HepG2 (cell line): ENCODE measurements around the gene ENSA. TPM values are rescaled to one million over a fixed set of nuclear protein-coding genes. Genes with fewer than 3 reads are reported as not detected.

Experiments
- FOXJ3 ChIP-seq: sonication (generic); formaldehyde crosslinking; IDR thresholded peaks from 2 replicates; pipeline ENCODE4 v1.4.0; 2020; ENCODE audit warnings: missing genetic modification reagents, mild to moderate bottlenecking, borderline replicate concordance
- HHEX ChIP-seq: IDR thresholded peaks from 2 replicates; pipeline ENCODE4 v1.6.1; 2016; ENCODE audit warnings: control low read depth
- NFYC ChIP-seq: IDR thresholded peaks from 2 replicates; pipeline ENCODE4 v1.6.1; 2016; ENCODE audit warnings: missing genetic modification reagents, missing compliant biosample characterization
- SALL2 ChIP-seq: sonication (generic); formaldehyde crosslinking; IDR thresholded peaks from 2 replicates; pipeline ENCODE4 v1.8.1; 2023; ENCODE audit warnings: mild to moderate bottlenecking, missing genetic modification reagents, inconsistent platforms
- ZBTB8A ChIP-seq: sonication (generic); formaldehyde crosslinking; IDR thresholded peaks from 2 replicates; pipeline ENCODE4 v1.4.0; 2020; ENCODE audit warnings: mild to moderate bottlenecking, low read depth, missing genetic modification reagents, borderline replicate concordance
- ZNF33A ChIP-seq: sonication (generic); formaldehyde crosslinking; IDR thresholded peaks from 2 replicates; pipeline ENCODE4 v1.5.1; 2020; ENCODE audit warnings: missing genetic modification reagents, mild to moderate bottlenecking, moderate library complexity, borderline replicate concordance
- ZNF891 ChIP-seq: sonication (generic); formaldehyde crosslinking; IDR thresholded peaks from 2 replicates; pipeline ENCODE4 v1.5.0; 2020; ENCODE audit warnings: mild to moderate bottlenecking, missing genetic modification reagents
- polyA plus RNA-seq, 8 experiments: library from polyadenylated mRNA; depleted of rRNA in 3 of 8; stranded (reverse) in 7 of 8; unstranded in 1 of 8; fragments of >200 nt; fragmentation: Illumina TruSeq in 4 of 8; extraction: Trizol in 4 of 8; gene quantifications; 2 replicates each; pipeline versions ENCODE4 v1.2.1 to v1.2.3, GENCODE V29; 2011 to 2016; ENCODE audit warnings: low read depth in 4 of 8, missing spikeins in 1 of 8, mixed read lengths in 1 of 8; ENCODE audit not compliant: insufficient read depth in 1 of 8
- total RNA-seq, 5 experiments: library from RNA; depleted of rRNA; stranded (reverse); fragments of >200 nt; fragmentation: Illumina TruSeq; extraction: Trizol; gene quantifications; 2 replicates each; pipeline ENCODE4 v1.2.3, GENCODE V29; 2016; ENCODE audit warnings: low read depth in 1 of 5
- TF ChIP-seq, protein P1 (sequence below): sonication (generic); formaldehyde crosslinking; IDR thresholded peaks from one replicate; pipeline ENCODE4 v1.5.1; 2020; ENCODE audit warnings: mild to moderate bottlenecking, missing genetic modification reagents; ENCODE audit errors: not compliant biosample characterization
- TF ChIP-seq, protein P2 (sequence below): sonication (generic); formaldehyde crosslinking; IDR thresholded peaks from 2 replicates; pipeline ENCODE4 v1.4.0; 2020; ENCODE audit warnings: low read depth, missing genetic modification reagents
- TF ChIP-seq, protein P3 (sequence below): IDR thresholded peaks from 2 replicates; pipeline ENCODE4 v1.6.1; 2012; ENCODE audit warnings: low read depth, low read length, improper control_type of control experiment
- TF ChIP-seq, protein P4 (sequence below): sonication (generic); formaldehyde crosslinking; IDR thresholded peaks from 2 replicates; pipeline ENCODE4 v1.5.1; 2020; ENCODE audit warnings: mild to moderate bottlenecking, missing genetic modification reagents, moderate library complexity
- TF ChIP-seq, protein P5 (sequence below): IDR thresholded peaks from 2 replicates; pipeline ENCODE4 v1.6.1; 2016; ENCODE audit warnings: mild to moderate bottlenecking, missing biosample characterization, missing genetic modification reagents

The ENSA gene
- total and polyA plus RNA-seq, 2 of the 13 experiments (the other 11 are each of a cell fraction or from before 2014, with no cell fraction given), result 54.5 to 111 TPM

DNA sequence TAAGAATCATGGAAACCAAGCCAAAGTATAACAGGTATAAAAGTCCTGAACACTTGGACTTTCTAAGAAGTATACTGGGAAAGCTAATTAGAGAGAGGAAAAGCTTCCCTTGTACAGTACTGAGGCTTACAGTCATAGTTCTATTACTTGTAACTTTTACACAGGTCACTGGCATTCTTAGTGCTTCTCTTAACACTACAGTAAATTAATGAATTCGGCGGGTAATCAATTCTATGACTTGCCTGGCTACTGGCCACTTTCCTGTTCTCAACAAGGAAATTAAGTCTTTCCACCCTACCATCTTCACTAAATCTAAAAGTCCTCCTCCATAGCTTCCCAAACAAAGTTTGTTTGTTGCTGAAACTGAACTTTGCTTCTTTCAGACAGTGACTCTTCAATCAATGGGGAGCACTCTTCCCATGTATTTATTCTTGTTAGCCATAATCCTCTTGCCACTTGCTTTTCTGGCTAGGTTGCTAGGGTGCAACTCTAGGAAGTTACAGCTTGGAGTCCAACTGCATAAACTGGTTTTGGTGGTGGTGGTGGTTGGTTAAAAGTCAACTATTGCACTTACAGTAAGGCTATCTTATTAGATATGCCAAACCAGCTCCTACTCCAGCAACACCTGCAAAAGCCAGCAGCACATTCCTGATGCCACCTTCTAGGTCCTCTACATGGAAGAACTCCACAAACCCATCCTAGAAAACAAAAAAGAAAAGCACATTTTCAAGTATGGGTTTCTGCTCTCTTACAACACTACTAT is 52.4 kb downstream of the ENSA start (continued):
- TF ChIP-seq, protein P1, sequence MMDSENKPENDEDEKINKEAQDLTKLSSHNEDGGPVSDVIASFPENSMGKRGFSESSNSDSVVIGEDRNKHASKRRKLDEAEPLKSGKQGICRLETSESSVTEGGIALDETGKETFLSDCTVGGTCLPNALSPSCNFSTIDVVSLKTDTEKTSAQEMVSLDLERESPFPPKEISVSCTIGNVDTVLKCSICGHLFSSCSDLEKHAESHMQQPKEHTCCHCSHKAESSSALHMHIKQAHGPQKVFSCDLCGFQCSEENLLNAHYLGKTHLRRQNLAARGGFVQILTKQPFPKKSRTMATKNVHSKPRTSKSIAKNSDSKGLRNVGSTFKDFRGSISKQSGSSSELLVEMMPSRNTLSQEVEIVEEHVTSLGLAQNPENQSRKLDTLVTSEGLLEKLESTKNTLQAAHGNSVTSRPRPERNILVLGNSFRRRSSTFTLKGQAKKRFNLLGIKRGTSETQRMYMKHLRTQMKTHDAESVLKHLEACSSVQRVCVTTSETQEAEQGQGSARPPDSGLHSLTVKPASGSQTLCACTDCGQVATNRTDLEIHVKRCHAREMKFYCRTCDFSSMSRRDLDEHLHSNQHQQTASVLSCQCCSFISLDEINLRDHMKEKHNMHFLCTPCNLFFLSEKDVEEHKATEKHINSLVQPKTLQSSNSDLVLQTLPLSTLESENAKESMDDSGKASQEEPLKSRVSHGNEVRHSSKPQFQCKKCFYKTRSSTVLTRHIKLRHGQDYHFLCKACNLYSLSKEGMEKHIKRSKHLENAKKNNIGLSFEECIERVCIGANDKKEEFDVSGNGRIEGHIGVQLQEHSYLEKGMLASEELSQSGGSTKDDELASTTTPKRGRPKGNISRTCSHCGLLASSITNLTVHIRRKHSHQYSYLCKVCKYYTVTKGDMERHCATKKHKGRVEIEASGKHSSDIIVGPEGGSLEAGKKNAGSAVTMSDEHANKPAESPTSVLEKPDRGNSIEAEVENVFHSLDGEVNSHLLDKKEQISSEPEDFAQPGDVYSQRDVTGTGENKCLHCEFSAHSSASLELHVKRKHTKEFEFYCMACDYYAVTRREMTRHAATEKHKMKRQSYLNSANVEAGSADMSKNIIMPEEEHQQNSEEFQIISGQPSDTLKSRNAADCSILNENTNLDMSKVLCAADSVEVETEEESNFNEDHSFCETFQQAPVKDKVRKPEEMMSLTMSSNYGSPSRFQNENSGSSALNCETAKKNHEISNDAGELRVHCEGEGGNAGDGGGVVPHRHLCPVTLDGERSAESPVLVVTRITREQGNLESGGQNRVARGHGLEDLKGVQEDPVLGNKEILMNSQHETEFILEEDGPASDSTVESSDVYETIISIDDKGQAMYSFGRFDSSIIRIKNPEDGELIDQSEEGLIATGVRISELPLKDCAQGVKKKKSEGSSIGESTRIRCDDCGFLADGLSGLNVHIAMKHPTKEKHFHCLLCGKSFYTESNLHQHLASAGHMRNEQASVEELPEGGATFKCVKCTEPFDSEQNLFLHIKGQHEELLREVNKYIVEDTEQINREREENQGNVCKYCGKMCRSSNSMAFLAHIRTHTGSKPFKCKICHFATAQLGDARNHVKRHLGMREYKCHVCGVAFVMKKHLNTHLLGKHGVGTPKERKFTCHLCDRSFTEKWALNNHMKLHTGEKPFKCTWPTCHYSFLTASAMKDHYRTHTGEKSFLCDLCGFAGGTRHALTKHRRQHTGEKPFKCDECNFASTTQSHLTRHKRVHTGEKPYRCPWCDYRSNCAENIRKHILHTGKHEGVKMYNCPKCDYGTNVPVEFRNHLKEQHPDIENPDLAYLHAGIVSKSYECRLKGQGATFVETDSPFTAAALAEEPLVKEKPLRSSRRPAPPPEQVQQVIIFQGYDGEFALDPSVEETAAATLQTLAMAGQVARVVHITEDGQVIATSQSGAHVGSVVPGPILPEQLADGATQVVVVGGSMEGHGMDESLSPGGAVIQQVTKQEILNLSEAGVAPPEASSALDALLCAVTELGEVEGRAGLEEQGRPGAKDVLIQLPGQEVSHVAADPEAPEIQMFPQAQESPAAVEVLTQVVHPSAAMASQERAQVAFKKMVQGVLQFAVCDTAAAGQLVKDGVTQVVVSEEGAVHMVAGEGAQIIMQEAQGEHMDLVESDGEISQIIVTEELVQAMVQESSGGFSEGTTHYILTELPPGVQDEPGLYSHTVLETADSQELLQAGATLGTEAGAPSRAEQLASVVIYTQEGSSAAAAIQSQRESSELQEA (CRISPR knock-in tag), result no peak
- TF ChIP-seq SALL2 (CRISPR knock-in tag), result no peak
- TF ChIP-seq, protein P2, sequence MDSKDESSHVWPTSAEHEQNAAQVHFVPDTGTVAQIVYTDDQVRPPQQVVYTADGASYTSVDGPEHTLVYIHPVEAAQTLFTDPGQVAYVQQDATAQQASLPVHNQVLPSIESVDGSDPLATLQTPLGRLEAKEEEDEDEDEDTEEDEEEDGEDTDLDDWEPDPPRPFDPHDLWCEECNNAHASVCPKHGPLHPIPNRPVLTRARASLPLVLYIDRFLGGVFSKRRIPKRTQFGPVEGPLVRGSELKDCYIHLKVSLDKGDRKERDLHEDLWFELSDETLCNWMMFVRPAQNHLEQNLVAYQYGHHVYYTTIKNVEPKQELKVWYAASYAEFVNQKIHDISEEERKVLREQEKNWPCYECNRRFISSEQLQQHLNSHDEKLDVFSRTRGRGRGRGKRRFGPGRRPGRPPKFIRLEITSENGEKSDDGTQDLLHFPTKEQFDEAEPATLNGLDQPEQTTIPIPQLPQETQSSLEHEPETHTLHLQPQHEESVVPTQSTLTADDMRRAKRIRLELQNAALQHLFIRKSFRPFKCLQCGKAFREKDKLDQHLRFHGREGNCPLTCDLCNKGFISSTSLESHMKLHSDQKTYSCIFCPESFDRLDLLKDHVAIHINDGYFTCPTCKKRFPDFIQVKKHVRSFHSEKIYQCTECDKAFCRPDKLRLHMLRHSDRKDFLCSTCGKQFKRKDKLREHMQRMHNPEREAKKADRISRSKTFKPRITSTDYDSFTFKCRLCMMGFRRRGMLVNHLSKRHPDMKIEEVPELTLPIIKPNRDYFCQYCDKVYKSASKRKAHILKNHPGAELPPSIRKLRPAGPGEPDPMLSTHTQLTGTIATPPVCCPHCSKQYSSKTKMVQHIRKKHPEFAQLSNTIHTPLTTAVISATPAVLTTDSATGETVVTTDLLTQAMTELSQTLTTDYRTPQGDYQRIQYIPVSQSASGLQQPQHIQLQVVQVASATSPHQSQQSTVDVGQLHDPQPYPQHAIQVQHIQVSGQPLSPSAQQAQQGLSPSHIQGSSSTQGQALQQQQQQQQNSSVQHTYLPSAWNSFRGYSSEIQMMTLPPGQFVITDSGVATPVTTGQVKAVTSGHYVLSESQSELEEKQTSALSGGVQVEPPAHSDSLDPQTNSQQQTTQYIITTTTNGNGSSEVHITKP (CRISPR knock-in tag), result no peak
- TF ChIP-seq, protein P3, sequence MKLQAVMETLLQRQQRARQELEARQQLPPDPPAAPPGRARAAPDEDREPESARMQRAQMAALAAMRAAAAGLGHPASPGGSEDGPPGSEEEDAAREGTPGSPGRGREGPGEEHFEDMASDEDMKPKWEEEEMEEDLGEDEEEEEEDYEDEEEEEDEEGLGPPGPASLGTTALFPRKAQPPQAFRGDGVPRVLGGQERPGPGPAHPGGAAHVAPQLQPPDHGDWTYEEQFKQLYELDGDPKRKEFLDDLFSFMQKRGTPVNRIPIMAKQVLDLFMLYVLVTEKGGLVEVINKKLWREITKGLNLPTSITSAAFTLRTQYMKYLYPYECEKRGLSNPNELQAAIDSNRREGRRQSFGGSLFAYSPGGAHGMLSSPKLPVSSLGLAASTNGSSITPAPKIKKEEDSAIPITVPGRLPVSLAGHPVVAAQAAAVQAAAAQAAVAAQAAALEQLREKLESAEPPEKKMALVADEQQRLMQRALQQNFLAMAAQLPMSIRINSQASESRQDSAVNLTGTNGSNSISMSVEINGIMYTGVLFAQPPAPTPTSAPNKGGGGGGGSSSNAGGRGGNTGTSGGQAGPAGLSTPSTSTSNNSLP, result no peak
- no peak for TF ChIP-seq HHEX
- TF ChIP-seq, protein P4, sequence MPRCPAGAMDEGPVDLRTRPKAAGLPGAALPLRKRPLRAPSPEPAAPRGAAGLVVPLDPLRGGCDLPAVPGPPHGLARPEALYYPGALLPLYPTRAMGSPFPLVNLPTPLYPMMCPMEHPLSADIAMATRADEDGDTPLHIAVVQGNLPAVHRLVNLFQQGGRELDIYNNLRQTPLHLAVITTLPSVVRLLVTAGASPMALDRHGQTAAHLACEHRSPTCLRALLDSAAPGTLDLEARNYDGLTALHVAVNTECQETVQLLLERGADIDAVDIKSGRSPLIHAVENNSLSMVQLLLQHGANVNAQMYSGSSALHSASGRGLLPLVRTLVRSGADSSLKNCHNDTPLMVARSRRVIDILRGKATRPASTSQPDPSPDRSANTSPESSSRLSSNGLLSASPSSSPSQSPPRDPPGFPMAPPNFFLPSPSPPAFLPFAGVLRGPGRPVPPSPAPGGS (CRISPR knock-in tag), result no peak
- no peak for TF ChIP-seq ZNF891 (CRISPR knock-in tag)
- TF ChIP-seq ZNF33A (CRISPR knock-in tag), result no peak
- TF ChIP-seq ZBTB8A, result no peak
- TF ChIP-seq, protein P5, sequence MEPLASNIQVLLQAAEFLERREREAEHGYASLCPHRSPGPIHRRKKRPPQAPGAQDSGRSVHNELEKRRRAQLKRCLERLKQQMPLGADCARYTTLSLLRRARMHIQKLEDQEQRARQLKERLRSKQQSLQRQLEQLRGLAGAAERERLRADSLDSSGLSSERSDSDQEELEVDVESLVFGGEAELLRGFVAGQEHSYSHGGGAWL, result no peak
- no peak for TF ChIP-seq NFYC
- 0 out of 2 replicates have a peak, but pooled peaks have one; percentile 18 for TF ChIP-seq FOXJ3 (CRISPR knock-in tag)
